ENCODE results near the gene TMEM125.
A peak's percentile ranks its signal among the peaks of the same experiment; 100 is the strongest.

TMEM125 gene

GRCh38 chr1:43269627-43270375, at the start of gene TMEM125:
TSS of gene TMEM125 (plus strand) at chr1:43269983. CDS start at chr1:43272723, 2,740 bp downstream.
- no peak for DNase-seq (ENCODE audit: low spot score)
- FAIRE-seq, result no peak

- DNase-seq (ENCODE audit: low spot score) (no peak), FAIRE-seq (no peak)
These were observed 48.6 kb upstream of the TMEM125 start for GRCh38 chr1:43220905-43221778.

GRCh38 chr1:43221797-43222196, 48.0 kb upstream of the TMEM125 start:
- FAIRE-seq, result no peak
- no peak for DNase-seq (ENCODE audit: low spot score)

GRCh38 chr1:43222879-43223278, 46.9 kb upstream of the TMEM125 start:
- no peak for FAIRE-seq
- no peak for DNase-seq (ENCODE audit: low spot score)

- DNase-seq (ENCODE audit: low spot score) (no peak), FAIRE-seq (no peak)
These were observed 44.6 kb upstream of the TMEM125 start for GRCh38 chr1:43225168-43225567.

- DNase-seq (ENCODE audit: low spot score), result peak; percentile 55
These were observed 42.5 kb upstream of the TMEM125 start for GRCh38 chr1:43227143-43227764.

GRCh38 chr1:43229826-43230780, 39.7 kb upstream of the TMEM125 start:
- no peak for DNase-seq (ENCODE audit: low spot score)
- FAIRE-seq, result no peak

More at GRCh38 chr1:43227143-43227764, 42.5 kb upstream of the TMEM125 start:
- no peak for FAIRE-seq

GRCh38 chr1:43232074-43232473, 37.7 kb upstream of the TMEM125 start:
- no peak for FAIRE-seq
- peak; percentile 26 for DNase-seq (ENCODE audit: low spot score)

GRCh38 chr1:43232482-43232881, 37.3 kb upstream of the TMEM125 start:
- no peak for FAIRE-seq
- DNase-seq (ENCODE audit: low spot score), result no peak

GRCh38 chr1:43233631-43234030, 36.2 kb upstream of the TMEM125 start:
- FAIRE-seq (no peak), DNase-seq (ENCODE audit: low spot score) (no peak)

GRCh38 chr1:43234267-43234666, 35.5 kb upstream of the TMEM125 start:
- DNase-seq (ENCODE audit: low spot score) (no peak), FAIRE-seq (no peak)

GRCh38 chr1:43235040-43235439, 34.7 kb upstream of the TMEM125 start:
- no peak for FAIRE-seq

GRCh38 chr1:43235451-43236121, 34.2 kb upstream of the TMEM125 start:
- DNase-seq (ENCODE audit: low spot score), result no peak
- no peak for FAIRE-seq

More at GRCh38 chr1:43235040-43235439, 34.7 kb upstream of the TMEM125 start:
- no peak for DNase-seq (ENCODE audit: low spot score)

- DNase-seq (ENCODE audit: low spot score), result no peak
- no peak for FAIRE-seq
These were observed 32.7 kb upstream of the TMEM125 start for GRCh38 chr1:43237121-43237520.

- no peak for FAIRE-seq
- DNase-seq (ENCODE audit: low spot score), result peak; percentile 43
These were observed 31.7 kb upstream of the TMEM125 start for GRCh38 chr1:43238085-43238484.

- DNase-seq (ENCODE audit: low spot score), result no peak
- no peak for FAIRE-seq
These were observed 30.8 kb upstream of the TMEM125 start for GRCh38 chr1:43238991-43239469.

- FAIRE-seq, result no peak
These were observed 30.3 kb upstream of the TMEM125 start for GRCh38 chr1:43239484-43239883.

GRCh38 chr1:43241413-43241836, 28.4 kb upstream of the TMEM125 start:
- no peak for FAIRE-seq
- peak; percentile 61 for DNase-seq (ENCODE audit: low spot score)

More at GRCh38 chr1:43239484-43239883, 30.3 kb upstream of the TMEM125 start:
- DNase-seq (ENCODE audit: low spot score), result no peak

- no peak for DNase-seq (ENCODE audit: low spot score)
- FAIRE-seq, result no peak
These were observed 26.5 kb upstream of the TMEM125 start for GRCh38 chr1:43243299-43243698.

All from RCC 7860 (cell line).